GM19240 (cell line): ENCODE data around the gene NXPE4.
"Not testable (repeated sequence)": the region's sequence is repeated elsewhere in the genome, so short reads cannot be mapped to it uniquely, and the experiment has no call there.

Experiments used
- DNase-seq: peaks from one replicate; pipeline ENCODE4 v3.0.0; 2011; ENCODE audit warnings: low spot score; ENCODE audit not compliant: insufficient read length

NXPE4 gene

GRCh38 chr11:114610984-114611944 is 15.7 kb upstream of the NXPE4 start:
- DNase-seq = no peak

- DNase-seq = no peak
These were observed 15.0 kb upstream of the NXPE4 start for GRCh38 chr11:114610550-114610949.

- no peak for DNase-seq
These were observed 13.8 kb upstream of the NXPE4 start for GRCh38 chr11:114609429-114609828.

- not testable (repeated sequence) for DNase-seq
These were observed 13.0 kb upstream of the NXPE4 start for GRCh38 chr11:114608605-114609004.

- DNase-seq = no peak
These were observed 12.3 kb upstream of the NXPE4 start for GRCh38 chr11:114607753-114608459.

- not testable (repeated sequence) for DNase-seq
These were observed 11.2 kb upstream of the NXPE4 start for GRCh38 chr11:114606802-114607075.

- no peak for DNase-seq
These were observed 10.6 kb upstream of the NXPE4 start for GRCh38 chr11:114606003-114606801.

- DNase-seq = no peak
These were observed 9.8 kb upstream of the NXPE4 start for GRCh38 chr11:114605370-114605769.

GRCh38 chr11:114604886-114605285 is 9.3 kb upstream of the NXPE4 start:
- no peak for DNase-seq

- DNase-seq = no peak
These were observed 8.7 kb upstream of the NXPE4 start for GRCh38 chr11:114604179-114604813.

- not testable (repeated sequence) for DNase-seq
These were observed 7.6 kb upstream of the NXPE4 start for GRCh38 chr11:114603151-114603550.

- no peak for DNase-seq
These were observed 2.9 kb upstream of the NXPE4 start for GRCh38 chr11:114598461-114598860.

- DNase-seq = no peak
These were observed 761 bp upstream of the NXPE4 start for GRCh38 chr11:114596175-114596919.

- no peak for DNase-seq
These were observed 883 bp downstream of the NXPE4 start for GRCh38 chr11:114594703-114595102.

GRCh38 chr11:114587398-114587953 is 8.1 kb downstream of the NXPE4 start:
- no peak for DNase-seq

GRCh38 chr11:114586797-114587196 is 8.8 kb downstream of the NXPE4 start:
- DNase-seq = no peak

GRCh38 chr11:114571712-114572111 is 23.9 kb downstream of the NXPE4 start:
- no peak for DNase-seq

GRCh38 chr11:114569801-114570200 is 25.8 kb downstream of the NXPE4 start:
- no peak for DNase-seq

GRCh38 chr11:114566276-114566675 is 29.3 kb downstream of the NXPE4 start:
- no peak for DNase-seq

- DNase-seq = no peak
These were observed 30.8 kb downstream of the NXPE4 start for GRCh38 chr11:114564831-114565230.
